Stimulated activated CD4-positive, alpha-beta T cell treated with anti-CD3 and anti-CD28 coated beads, Interleukin-1b, Interleukin-23, amount 100 ng/mL, for 1 hour (primary cell): ENCODE data around the gene USF2.
A peak's percentile ranks its signal among the peaks of the same experiment; 100 is the strongest.
"Not testable (repeated sequence)": the region's sequence is repeated elsewhere in the genome, so short reads cannot be mapped to it uniquely, and the experiment has no call there.

Experiments used
- DNase-seq, 2 donors: peaks; one replicate each; pipeline ENCODE4 v3.0.0-alpha.2; 2020; ENCODE audit warnings: low read depth in 2 of 2

USF2 gene

DNA sequence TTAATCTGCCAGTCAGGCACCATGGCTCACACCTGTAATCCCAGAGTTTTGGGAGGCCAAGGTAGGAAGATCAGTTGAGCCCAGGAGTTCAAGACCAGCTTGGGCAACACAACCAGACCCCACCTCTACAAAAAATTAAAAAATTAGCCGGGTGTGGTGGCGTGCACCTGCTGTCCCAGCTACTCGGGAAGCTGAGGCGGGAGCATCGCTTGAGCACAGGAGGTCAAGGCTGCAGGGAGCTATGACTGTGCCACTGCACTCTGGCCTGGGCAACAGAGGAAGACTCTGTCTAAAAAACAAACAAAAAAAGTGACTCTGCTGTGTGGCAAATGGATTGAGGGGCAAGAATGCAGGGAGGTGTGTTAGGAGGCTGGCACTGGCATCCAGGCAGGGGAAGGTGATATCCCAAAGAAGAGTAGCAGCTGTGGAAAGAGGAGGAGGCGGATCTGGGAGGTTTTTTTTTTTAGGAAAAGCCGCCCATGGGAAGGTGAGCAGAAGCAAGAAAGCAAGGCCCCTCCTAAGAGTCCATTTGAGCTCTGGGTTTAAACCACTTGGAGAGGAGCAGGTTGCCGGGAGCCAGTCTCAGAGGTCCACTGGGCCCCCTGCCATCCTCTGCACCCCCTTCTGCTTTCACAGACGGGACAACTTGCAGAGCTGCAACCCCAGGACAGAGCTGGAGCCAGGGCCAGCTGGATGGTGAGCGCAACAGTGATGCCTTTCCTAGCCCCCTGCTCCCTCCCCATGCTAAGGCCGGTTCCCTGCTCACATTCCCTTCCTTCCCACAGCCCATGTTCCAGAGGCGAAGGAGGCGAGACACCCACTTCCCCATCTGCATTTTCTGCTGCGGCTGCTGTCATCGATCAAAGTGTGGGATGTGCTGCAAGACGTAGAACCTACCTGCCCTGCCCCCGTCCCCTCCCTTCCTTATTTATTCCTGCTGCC lies 15.7 kb downstream of the USF2 start:
- DNase-seq = no peak

DNA sequence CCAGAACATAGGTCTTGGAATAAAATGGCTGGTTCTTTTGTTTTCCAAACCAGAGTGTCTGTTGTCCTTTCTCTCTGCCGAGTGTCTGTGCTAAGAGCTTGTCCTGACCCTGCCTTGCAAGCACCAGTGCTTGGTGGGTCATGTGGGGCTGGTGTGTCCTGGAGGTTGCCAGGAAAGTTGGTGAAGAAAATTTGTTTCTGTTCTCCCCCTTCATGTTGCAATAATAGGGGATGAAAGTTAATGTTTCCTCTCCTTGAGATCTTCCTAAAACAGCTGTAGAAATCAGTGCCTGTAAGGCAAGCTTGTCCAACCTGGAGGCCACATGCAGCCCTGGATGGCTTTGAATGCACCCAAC lies 16.3 kb downstream of the USF2 start:
- no peak for DNase-seq

DNA sequence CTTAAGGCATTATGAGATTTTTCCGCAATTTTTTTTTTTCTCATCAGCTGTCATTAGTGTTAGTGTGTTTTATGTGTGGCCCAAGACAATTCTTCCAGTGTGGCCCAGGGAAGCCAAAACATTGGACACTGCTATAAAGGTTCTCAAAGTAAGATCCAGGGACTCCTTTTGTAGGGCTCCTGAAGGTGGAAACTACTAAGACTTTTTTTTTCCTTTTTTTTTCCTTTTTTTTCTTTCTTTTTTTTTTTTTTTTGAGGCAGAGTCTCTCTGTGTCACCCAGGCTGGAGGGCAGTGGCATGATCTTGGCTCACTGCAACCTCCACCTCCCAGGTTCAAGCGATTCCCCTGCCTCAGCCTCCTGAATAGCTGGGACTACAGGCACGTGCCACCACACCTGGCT lies 16.7 kb downstream of the USF2 start:
- not testable (repeated sequence) for DNase-seq

DNA sequence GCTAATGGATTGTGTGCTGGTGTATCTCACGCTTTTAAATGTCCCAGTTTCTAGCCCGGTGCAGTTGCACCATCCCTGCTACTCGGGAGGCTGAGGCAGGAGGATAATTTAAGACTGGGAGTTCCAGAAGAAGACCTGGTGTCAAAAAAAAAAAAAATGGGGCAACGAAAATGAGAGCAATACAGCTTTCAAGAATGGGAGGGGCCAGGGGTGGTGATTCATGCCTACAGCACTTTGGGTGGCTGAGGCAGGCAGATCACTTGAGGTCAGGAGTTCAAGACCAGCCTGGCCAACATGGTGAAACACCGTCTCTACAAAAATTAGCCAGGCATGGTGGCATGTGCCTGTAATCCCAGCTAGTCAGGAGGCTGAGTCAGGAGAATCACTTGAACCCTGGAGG lies 17.3 kb downstream of the USF2 start:
- not testable (repeated sequence) for DNase-seq

DNA sequence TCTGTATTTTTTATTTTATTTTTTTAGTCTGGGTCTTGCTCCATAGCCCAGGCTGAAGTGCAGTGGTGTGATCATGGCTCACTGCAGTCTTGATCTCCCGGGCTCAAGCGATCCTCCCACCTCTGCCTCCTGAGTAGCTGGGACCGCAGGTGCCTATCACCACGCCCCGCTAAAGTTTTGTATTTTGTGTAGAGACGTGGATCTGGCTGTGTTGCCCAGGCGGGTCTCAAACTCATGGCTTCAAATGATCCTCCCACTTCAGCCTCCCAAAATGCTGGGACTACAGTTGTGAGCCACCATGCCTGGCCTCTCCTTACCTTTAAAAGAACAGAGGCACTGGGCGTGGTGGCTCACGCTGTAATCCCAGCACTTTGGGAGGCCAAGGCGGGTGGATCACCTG lies 19.0 kb downstream of the USF2 start:
- no peak for DNase-seq

DNA sequence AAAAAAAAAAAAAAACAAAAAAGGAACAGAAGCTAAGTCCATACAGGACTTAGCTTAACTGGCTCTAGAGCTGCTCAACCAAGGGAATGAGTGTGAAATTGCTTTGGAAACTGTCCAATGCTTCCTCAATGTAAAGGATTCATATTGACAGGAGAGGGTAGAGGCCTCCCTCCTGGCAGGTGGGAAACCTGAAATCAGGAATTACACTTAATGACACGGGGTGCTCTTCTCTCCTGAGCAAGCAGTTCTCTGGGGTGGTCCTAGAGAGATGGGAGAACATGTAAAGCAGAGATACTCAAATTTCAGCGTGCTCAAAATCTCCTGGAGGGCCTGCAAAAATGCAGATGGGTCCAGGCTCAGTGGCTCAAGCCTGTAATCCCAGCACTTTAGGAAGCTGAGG lies 19.6 kb downstream of the USF2 start:
- DNase-seq = no peak

DNA sequence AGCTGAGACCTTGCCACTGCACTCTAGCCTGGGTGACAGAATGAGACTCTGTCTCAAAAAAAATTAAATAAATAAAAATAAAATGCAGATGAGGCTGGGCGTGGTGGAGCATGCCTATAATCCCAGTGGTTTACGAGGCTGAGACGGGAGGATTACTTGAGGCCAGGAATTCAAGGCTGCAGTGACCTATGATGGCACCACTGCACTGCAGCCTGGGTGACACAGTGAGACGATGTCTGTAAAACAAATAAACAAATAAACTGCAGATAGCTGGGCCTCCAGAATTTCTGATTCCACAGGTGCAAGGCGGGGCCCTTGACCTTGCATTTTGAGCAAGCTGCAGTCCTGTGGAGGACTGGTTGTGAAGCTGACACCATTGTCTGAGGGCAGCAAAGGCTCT lies 20.1 kb downstream of the USF2 start:
- DNase-seq = no peak

DNA sequence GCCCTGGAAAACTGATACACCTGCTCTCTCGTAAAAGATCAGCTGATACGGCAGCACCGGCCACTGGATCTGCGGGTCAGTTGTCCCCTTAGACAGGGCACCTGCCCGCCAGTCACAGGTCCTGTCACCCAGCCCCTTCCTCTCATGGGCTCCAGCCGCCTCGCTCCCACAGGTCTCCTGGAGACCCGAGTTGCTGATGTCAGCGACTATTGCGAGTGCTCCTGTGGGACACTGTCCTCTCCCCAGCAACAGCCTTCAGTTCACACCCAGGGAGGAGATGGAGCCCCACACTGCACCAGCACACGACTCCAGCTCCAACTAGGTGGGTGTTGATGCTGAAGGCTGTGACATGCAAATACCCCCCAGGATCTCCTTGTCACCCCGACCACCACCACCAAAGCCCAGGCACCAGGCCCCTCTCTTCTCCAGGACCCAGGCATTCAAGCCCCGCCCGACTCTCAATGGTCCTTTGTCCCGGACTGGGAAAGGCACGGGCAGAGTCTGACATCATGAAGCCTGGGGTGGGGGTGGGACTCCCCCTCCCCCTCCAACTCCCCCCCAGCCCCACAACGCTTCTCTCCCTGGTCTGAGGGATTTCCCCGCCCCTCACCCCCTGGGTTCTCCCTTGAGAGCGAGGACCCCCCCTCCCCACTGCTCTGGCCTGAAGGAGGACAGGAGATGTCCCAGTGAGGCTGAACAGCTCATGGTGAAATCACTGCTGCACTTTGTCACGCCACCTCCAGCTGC lies 21.8 kb downstream of the USF2 start:
- DNase-seq = no peak

DNA sequence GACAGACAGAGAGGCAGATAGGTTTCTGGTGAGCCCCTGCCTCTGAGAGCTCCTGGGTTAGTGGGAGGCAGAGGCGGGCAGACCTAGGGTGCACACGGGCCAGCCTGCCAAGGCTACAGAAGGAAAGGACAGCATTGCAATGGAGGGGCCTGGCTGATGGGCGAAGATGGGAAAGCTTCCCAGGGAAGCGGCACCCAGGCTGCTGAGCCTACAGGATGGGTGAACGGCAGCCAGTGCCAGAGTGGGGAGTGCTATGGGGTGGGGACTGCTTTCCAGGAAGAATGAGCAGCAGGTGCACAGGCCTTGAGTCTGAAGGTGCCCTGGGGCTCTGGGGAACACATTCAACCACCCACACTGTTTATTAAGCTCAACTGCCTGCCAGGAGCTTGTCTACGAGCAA lies 22.5 kb downstream of the USF2 start:
- no peak for DNase-seq

DNA sequence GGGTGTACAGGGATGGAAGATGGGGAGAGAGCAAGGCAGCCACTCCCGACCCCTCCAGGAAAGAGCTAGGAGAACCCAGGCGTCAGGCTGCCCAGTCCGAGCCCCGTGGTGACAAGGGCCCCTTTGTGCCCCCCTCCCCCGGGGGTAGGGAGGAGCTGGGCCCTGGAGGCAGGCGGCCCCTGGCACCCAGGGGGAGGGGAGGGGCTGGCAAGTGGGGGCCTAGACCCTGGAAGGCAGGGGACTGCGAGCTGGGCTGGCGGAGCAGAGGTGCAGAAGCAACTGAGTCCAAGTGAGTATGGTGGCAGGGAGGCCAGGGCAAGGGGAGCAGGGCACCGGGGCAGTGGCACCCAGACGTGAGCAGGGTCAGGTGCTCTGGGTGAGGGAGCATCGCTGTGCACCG lies 23.2 kb downstream of the USF2 start, which contains the start of gene MAG:
Gene MAG, plus strand, starts transcription at position 246 of the 400 bp plus-strand sequence. CDS start 3,248 bp downstream, outside the sequence.
- DNase-seq = no peak

DNA sequence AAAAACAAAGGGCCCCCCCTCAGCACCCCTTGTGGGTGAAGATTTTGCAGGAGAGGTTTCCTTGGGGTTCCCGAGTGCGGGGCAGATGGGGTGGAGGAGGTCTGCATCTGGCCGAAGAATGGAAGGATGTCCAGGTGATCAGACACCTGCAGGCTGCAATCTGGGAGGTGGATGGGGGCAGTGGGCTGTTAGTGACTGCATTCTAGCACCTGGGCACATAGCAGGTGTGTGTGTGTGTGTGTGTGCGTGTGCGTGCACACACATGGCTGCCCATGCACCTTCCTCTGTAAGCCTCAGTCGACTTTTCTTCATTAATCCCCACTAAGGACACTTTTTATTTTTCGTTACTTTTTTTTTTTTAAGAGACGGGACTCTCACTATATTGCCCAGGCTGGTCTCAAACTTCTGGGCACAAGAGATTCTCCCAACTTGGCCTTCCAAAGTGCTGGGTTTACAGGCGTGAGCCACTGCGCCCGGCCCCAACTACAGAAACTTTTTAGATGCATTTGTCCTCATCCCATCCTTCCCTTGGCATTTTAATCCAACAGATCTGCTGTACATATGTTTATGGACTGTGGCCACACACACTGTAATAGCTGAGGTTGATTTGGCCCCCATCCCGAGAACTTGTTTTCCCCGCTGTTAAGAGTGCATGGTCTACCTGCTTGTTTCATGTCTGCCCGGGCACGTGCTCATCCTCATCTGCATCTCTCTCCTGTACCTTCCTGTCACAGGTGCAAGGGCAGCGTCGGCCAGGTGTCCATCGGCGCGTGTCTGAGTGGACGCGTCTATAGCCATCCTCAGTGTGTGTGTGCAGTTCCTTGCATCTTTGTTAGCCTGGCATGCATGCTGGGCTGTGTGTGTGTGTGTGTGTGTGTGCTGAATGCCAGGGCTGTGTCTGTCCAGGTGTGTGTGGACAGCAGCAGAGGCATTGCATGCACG lies 23.9 kb downstream of the USF2 start:
- DNase-seq = no peak

DNA sequence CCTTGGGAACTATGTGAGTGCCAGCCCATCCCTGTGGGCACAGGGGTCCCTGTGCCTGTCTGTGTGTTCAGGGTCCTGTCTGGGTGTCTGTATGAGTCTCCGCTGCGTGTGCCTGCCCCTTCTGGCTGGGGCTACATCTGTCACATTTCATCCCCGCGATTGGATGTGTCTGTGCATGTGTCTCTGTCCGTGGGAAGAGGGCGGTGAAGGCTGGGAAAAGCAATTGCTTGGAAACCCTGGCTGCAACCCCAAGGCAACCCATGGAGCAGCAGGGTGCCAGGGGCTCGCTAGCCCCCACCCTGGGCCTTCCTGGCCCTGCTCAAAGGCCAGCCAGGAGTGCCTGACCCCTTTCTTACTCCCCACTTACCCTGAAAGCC lies 24.6 kb downstream of the USF2 start:
- DNase-seq = no peak

DNA sequence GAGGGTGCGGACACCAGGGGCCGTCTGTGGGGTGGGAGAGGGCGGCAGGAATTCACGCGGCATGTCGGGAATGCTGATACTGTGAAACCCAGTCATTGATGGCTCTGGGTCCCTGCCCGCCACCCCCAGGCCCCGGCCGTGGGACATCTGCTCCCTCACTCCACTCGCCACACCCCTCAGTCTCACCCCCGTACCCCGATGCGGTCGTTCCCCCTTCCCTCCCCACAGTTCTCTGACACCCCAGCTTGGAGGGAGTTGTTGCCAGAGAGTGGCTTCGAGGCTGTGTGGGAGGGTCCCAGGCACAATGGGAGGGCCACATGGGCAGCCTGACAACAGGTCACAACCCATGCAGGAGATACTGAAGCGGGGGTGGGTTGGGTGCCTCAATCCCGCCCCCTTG lies 25.0 kb downstream of the USF2 start:
- no peak for DNase-seq

DNA sequence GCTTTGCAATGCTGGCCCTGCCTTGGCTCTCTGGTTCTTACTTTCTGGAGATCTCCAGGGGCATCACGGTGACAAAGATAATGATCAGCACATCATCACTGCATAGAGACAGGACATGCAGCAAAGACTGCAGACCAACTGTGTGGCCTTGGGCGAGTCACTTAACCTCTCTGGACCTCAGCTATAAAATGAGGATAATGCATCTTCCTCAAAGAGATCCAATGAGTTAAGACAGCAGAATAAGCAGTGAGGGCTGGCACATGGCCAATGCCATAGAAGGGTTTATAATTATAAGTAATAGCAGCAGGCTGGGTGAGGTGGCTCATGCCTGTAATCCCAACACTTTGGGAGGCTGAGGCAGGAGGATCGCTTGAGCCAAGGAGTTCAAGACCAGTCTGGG lies 25.6 kb downstream of the USF2 start:
- no peak for DNase-seq

DNA sequence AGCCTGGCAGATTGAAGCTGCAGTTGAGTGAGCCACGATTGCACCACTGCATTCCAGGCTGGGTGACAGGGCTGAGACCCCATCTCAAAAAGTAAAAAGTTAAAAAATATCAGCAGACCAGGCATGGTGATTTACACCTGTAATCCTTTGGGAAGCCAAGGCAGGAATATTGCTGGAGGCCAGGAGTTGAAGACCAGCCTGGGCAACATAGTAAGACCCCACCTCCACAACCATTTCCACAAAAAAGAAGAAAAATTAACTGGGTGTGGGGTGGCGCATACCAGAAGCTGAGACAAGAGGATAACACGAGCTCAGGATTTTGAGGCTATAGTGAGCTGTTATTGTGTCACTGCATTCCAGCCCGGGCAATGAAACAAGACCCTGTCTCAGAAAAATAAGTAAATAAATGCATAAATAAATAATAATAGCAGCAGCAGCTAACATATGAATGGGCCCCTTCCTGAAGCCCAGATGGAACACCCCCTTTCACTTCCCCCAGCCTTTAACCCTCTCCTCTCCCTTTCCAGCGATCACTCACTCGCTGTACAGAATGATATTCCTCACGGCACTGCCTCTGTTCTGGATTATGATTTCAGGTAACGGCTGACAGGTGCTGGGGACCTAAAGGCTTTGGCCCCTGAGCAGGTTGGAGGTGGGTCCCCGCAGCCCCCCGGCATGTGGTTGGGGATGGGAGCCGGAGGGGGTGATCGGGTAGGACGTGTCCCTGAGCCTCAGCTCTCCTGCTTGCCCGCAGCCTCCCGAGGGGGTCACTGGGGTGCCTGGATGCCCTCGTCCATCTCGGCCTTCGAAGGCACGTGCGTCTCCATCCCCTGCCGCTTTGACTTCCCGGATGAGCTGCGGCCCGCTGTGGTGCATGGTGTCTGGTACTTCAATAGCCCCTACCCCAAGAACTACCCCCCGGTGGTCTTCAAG lies 26.4 kb downstream of the USF2 start:
- DNase-seq = no peak

DNA sequence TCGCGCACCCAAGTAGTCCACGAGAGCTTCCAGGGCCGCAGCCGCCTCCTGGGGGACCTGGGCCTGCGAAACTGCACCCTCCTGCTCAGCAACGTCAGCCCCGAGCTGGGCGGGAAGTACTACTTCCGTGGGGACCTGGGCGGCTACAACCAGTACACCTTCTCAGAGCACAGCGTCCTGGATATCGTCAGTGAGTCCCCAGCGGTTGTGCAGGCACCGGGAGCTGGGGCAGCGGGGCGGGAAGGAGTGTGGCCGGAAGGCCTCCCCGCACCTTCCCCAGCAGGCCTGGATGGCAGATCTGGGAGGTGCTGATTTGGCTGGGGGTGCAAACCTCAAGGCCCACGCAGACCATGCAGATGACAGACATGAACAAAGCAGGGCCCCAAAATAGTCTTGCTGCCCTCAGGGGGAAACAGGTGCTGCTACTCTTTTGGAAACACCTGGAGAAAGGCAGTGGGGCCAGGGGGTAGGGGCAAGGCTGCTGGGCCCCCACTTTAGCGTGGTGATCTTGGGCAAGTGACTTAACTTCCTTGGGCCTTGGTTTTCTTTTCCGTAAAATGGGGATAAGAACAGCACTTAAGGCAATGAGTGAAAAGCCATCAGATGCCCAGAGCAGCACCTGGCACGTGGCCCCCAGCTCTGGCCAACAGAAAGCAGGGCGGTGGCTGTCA lies 27.2 kb downstream of the USF2 start:
- DNase-seq = peak in 1 of 2 donors; percentile 3

DNA sequence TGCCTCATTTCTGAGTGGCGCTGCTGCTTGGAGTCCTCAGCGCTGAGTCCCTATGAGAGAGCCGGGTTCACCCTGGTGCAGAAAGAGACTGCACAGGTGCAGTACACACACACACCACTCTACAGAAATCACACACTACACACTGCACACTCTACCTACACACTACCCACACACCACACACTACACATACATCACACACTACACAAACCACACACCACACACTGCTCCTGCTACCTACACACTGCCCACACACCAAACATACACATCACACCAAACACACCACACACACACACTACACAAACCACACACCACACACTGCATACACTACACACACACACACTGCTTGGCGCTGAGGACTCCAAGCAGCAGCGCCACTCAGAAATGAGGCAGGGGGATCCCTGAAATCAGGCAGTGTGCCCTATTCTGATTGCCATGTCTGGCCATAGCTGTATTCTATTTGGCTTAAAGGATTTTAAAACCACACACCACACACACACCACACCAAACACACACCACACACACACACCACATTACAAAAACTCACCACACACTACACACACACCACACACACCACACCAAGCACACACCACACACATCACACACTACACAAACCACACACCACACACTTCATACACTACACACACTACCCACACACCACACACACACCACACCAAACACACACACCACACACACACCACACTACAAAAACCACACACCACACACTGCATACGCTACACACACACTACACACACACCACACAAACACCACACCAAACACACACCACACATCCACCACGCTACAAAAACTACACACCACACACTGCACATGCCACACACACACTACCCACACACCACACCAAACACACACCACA lies 28.1 kb downstream of the USF2 start:
- no peak for DNase-seq

DNA sequence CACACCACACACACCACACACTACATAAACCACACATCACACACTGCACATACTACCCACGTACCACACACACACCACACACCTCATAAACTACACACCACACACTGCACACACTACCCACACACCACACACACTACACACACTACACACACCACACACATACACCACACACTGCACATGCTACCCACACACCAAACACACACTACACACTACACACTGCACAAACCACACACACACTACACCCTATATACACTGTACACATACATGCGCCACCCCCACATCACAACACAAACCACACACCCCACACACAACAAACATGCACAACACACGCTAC lies 28.7 kb downstream of the USF2 start:
- no peak for DNase-seq

DNA sequence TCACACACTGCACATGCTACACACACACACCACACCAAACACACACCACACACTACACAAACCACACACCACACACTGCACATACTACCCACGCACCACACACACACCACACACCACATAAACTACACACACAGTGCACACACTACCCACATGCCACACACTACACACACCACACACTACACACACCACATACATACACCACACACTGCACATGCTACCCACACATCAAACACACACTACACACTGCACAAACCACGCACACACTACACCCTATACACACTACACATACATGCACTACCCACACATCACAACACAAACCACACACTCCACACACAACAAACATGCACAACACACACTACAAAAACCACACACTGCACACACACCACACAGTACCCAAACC lies 29.2 kb downstream of the USF2 start:
- DNase-seq = no peak
